ENCODE results near the gene GNG13.

DNA sequence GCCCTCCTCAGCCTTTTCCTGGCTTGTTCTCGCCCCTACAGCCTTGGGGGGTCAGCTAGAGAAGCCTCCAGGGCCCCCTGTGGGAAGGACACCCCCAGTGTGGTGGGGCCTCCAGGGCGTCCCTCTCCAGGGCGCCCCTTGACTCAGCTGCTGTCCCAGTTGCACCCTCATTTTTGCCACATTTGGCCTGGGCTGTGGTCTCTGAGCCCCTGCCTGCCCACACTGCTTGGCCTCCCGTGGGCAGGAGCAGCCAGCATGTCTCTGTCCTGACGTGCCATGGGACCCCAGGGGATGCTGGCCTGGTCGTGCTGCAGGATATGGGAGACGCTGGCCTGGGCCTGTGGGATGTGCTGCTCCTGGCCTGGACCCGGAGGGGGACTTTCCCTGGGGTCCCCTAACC, 7.1 kb downstream of the GNG13 start:
- TF ChIP-seq, protein P1, sequence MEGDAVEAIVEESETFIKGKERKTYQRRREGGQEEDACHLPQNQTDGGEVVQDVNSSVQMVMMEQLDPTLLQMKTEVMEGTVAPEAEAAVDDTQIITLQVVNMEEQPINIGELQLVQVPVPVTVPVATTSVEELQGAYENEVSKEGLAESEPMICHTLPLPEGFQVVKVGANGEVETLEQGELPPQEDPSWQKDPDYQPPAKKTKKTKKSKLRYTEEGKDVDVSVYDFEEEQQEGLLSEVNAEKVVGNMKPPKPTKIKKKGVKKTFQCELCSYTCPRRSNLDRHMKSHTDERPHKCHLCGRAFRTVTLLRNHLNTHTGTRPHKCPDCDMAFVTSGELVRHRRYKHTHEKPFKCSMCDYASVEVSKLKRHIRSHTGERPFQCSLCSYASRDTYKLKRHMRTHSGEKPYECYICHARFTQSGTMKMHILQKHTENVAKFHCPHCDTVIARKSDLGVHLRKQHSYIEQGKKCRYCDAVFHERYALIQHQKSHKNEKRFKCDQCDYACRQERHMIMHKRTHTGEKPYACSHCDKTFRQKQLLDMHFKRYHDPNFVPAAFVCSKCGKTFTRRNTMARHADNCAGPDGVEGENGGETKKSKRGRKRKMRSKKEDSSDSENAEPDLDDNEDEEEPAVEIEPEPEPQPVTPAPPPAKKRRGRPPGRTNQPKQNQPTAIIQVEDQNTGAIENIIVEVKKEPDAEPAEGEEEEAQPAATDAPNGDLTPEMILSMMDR (IDR thresholded peaks at IDR 0.05; ENCODE audit: insufficient read depth, low read depth, low read length): no peak
- no peak for TF ChIP-seq EZH2 (IDR thresholded peaks at IDR 0.05; ENCODE audit: insufficient read depth, low read length)

Measured in astrocyte (in vitro differentiated cells and primary cell).